IMR-90 (cell line): ENCODE measurements around the gene ARF1.

Source experiments
- BHLHE40 ChIP-seq: fragments of 150-350 bp; IDR thresholded peaks from 2 replicates; pipeline ENCODE4 v1.6.1; 2016; ENCODE audit warnings: mild to moderate bottlenecking, low read depth, low read length
- CEBPB ChIP-seq: IDR thresholded peaks from 2 replicates; pipeline ENCODE4 v1.6.1; 2012; ENCODE audit warnings: low read depth, low read length, improper control_type of control experiment
- CHD1 ChIP-seq: IDR thresholded peaks from 2 replicates; pipeline ENCODE4 v1.6.1; 2012; ENCODE audit warnings: low read depth, low read length, improper control_type of control experiment
- MAFK ChIP-seq: IDR thresholded peaks from 2 replicates; pipeline ENCODE4 v1.6.1; 2012; ENCODE audit warnings: low read depth, low read length, improper control_type of control experiment
- MAZ ChIP-seq: IDR thresholded peaks from 2 replicates; pipeline ENCODE4 v1.6.1; 2012; ENCODE audit warnings: low read depth, mild to moderate bottlenecking, low read length, improper control_type of control experiment, moderate library complexity, borderline replicate concordance
- NFE2L2 ChIP-seq: fragments of 150-350 bp; IDR thresholded peaks from 2 replicates; pipeline ENCODE4 v1.6.1; 2016; ENCODE audit warnings: low read depth, mild to moderate bottlenecking, low read length
- POLR2A ChIP-seq: IDR thresholded peaks from 2 replicates; pipeline ENCODE4 v1.6.1; 2012; ENCODE audit warnings: mild to moderate bottlenecking, low read depth, low read length
- RAD21 ChIP-seq: IDR thresholded peaks from 2 replicates; pipeline ENCODE4 v1.6.1; 2012; ENCODE audit warnings: low read length, improper control_type of control experiment
- RFX5 ChIP-seq: IDR thresholded peaks from 2 replicates; pipeline ENCODE4 v1.8.0; 2012; ENCODE audit warnings: low read depth, mild to moderate bottlenecking, low read length, moderate library complexity
- SMC3 ChIP-seq: fragments of 150-350 bp; IDR thresholded peaks from 2 replicates; pipeline ENCODE4 v1.6.1; 2016; ENCODE audit warnings: low read depth, mild to moderate bottlenecking, antibody characterized with exemption, low read length, moderate library complexity
- TF ChIP-seq, protein P1 (sequence below): conservative IDR thresholded peaks from 2 replicates; pipeline ENCODE4 v1.5.1; 2012; ENCODE audit warnings: mild to moderate bottlenecking, low read depth, low read length, improper control_type of control experiment
- TF ChIP-seq, protein P2 (sequence below): fragments of 150-350 bp; IDR thresholded peaks from 2 replicates; pipeline ENCODE4 v1.6.1; 2017; ENCODE audit warnings: mild to moderate bottlenecking, antibody characterized with exemption, low read length, low read depth

GRCh38 chr1:228066416-228066815 lies 16.1 kb upstream of the ARF1 start:
- TF ChIP-seq SMC3 (no peak), CEBPB (no peak), RFX5 (no peak), MAFK (no peak), RAD21 (no peak), POLR2A (no peak), CHD1 (no peak), NFE2L2 (no peak), MAZ (no peak), BHLHE40 (no peak)
- TF ChIP-seq, protein P1, sequence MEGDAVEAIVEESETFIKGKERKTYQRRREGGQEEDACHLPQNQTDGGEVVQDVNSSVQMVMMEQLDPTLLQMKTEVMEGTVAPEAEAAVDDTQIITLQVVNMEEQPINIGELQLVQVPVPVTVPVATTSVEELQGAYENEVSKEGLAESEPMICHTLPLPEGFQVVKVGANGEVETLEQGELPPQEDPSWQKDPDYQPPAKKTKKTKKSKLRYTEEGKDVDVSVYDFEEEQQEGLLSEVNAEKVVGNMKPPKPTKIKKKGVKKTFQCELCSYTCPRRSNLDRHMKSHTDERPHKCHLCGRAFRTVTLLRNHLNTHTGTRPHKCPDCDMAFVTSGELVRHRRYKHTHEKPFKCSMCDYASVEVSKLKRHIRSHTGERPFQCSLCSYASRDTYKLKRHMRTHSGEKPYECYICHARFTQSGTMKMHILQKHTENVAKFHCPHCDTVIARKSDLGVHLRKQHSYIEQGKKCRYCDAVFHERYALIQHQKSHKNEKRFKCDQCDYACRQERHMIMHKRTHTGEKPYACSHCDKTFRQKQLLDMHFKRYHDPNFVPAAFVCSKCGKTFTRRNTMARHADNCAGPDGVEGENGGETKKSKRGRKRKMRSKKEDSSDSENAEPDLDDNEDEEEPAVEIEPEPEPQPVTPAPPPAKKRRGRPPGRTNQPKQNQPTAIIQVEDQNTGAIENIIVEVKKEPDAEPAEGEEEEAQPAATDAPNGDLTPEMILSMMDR = no peak
- TF ChIP-seq, protein P2, sequence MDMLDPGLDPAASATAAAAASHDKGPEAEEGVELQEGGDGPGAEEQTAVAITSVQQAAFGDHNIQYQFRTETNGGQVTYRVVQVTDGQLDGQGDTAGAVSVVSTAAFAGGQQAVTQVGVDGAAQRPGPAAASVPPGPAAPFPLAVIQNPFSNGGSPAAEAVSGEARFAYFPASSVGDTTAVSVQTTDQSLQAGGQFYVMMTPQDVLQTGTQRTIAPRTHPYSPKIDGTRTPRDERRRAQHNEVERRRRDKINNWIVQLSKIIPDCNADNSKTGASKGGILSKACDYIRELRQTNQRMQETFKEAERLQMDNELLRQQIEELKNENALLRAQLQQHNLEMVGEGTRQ = no peak
